ENCODE measurements around the gene TEX53. TPM values are rescaled to one million over a fixed set of nuclear protein-coding genes. Genes with fewer than 3 reads are reported as not detected.

TEX53 gene
- total and polyA plus RNA-seq, 11 donors: not detected

DNA sequence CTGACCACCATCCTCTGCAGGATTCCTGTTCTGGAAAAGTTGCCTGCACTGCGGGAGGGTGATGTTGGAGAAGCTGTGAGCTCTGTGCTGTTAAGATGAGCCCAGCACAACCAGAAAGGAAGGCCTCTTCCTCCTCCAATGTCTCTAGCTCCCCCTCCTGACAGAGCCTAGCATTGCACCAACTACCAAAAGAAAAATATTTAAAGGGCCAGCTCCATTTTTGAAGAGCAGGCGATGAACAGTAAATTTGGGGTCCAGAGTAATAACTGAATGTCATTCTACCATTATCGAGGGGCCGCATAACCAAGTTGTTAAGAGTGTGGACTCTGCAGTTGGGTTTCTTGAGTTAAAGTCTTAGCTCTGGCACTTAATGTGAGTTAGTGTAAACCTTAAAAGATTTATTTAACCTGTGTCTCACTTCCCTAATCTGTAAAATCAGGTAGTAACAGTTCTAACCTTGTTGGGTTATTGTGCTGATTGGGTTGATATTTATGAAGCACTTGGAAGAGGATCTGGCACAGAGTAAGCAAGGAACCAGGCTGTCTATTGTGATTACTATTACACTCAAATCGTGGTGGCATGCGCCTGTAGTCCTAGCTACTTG lies 3.9 kb downstream of the TEX53 start:
- Histone ChIP-seq H3K27ac (no peak overlapping the region), H3K36me3 (no peaks in the 10 kb centered on the region)

DNA sequence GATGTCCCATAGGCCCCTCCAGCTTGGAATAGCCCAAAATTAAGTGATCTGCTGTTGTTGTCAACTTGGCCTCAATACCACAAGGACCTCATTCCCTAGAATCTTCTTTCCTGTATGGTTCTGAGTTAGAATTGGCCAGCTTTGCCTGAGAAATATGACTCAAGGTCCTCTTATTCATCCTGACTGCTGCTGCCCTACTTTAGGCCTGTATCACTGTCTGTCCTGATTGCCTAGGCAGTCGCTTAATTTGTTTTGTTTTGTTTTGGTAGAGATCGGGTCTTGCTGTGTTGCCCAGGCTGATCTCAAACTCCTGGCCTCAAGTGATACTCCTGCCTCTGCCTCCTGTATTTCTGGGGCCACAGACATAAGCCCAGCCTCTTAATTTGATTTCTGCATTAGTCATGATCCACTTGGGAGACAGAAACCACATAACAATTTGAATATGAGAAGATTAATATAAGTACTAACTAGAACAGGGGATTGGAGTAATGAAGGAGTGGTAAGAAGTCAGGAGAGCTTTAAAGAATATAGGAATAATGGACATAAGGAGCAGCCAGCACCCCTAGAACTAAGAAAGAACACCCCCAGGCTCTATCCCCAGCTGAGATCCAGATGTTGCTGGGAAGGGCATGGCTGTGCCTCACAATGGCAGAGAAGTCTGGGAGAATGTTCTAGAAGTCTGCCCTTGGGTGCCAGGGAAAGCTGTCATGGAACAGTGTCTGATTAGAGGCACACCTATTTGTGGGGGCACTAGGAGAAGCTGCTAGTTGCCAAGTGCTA lies 4.6 kb downstream of the TEX53 start:
- Histone ChIP-seq H3K4me1 (peaks cover 0 to 7% (median 0%) of the 10 kb centered on the region in 12 donors), H3K36me3 (no peaks in the 10 kb centered on the region), H3K9me3 (peaks cover 0 to under 1% (median 0%) of the 10 kb centered on the region in 12 donors), H3K27me3 (no peaks in the 10 kb centered on the region), H3K4me3 (no peak overlapping the region), H3K27ac (no peak overlapping the region)
- intact Hi-C loops (cut with DNase I): loop anchor here (1.0 to 10.0 kb wide), 13 partner anchors 128 to 248 kb away; no protein-coding TSS in a partner anchor
- peak in 1 of 4 donors; percentile 27 for ATAC-seq
- DNase-seq: peak in 1 of 5 donors; percentile 1
- TF ChIP-seq, protein P1, sequence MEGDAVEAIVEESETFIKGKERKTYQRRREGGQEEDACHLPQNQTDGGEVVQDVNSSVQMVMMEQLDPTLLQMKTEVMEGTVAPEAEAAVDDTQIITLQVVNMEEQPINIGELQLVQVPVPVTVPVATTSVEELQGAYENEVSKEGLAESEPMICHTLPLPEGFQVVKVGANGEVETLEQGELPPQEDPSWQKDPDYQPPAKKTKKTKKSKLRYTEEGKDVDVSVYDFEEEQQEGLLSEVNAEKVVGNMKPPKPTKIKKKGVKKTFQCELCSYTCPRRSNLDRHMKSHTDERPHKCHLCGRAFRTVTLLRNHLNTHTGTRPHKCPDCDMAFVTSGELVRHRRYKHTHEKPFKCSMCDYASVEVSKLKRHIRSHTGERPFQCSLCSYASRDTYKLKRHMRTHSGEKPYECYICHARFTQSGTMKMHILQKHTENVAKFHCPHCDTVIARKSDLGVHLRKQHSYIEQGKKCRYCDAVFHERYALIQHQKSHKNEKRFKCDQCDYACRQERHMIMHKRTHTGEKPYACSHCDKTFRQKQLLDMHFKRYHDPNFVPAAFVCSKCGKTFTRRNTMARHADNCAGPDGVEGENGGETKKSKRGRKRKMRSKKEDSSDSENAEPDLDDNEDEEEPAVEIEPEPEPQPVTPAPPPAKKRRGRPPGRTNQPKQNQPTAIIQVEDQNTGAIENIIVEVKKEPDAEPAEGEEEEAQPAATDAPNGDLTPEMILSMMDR (IDR thresholded peaks at IDR 0.05): no peak
- no peak for TF ChIP-seq POLR2A (IDR thresholded peaks at IDR 0.05)
- 85 to 95% (median 87%) methylated on average over 2 of the region's 2 CpGs for WGBS, 4 donors

More for the DNA sequence above, 3.9 kb downstream of the TEX53 start:
- H3K4me3 ChIP-seq: no peak overlapping the region
- WGBS, 4 donors: 35 to 37% (median 36%) methylated on average over 6 of the region's 6 CpGs
- TF ChIP-seq, protein P1 (IDR thresholded peaks at IDR 0.05): peak; percentile 73 to 89 (median 86)
- no peak for TF ChIP-seq POLR2A (IDR thresholded peaks at IDR 0.05)
- no peaks in the 10 kb centered on the region for H3K9me3 ChIP-seq
- ATAC-seq (peak; percentile 47 to 80 (median 76)), DNase-seq (peak in 4 of 5 donors; percentile 46 to 67 (median 58))
- intact Hi-C loops (cut with DNase I): loop anchor here (1.0 to 10.0 kb wide), 12 partner anchors 129 to 249 kb away; no protein-coding TSS in a partner anchor
- H3K27me3 ChIP-seq: no peaks in the 10 kb centered on the region
- peaks cover 0 to 7% (median 0%) of the 10 kb centered on the region in 12 donors for H3K4me1 ChIP-seq

DNA sequence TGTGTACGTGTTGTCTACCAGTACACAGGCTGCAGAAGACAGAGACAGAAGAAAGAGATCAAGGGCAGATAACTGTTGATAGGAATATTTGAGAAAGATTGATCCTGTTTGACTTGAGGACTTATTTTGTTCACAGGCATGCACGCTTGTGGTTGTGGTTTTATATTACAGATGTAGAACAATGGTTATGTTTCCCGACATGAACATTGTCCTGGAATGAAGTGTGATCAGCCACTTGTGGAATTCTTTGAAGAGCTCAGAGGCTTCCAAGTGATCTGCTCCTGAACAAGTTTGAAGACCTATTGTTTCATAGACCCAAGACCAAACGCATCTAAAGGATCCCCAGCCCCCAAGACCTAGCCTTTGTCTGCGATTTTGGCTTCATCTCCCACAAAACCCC lies 13.7 kb downstream of the TEX53 start:
- Histone ChIP-seq H3K4me1 (peaks cover 0 to 10% (median 0%) of the 10 kb centered on the region in 12 donors), H3K27ac (no peak overlapping the region), H3K9me3 (peaks cover 0 to 15% (median 0%) of the 10 kb centered on the region in 12 donors), H3K36me3 (peaks cover 0 to 63% (median 39%) of the 10 kb centered on the region in 9 donors), H3K27me3 (no peaks in the 10 kb centered on the region), H3K4me3 (no peak overlapping the region)
- intact Hi-C loops (cut with DNase I): no loop called here
- TF ChIP-seq POLR2A (IDR thresholded peaks at IDR 0.05): no peak
- TF ChIP-seq, protein P1 (IDR thresholded peaks at IDR 0.05): no peak
- 87 to 97% (median 92%) methylated on average over 5 of the region's 5 CpGs for WGBS, 4 donors
- DNase-seq (no peak), ATAC-seq (no peak)

DNA sequence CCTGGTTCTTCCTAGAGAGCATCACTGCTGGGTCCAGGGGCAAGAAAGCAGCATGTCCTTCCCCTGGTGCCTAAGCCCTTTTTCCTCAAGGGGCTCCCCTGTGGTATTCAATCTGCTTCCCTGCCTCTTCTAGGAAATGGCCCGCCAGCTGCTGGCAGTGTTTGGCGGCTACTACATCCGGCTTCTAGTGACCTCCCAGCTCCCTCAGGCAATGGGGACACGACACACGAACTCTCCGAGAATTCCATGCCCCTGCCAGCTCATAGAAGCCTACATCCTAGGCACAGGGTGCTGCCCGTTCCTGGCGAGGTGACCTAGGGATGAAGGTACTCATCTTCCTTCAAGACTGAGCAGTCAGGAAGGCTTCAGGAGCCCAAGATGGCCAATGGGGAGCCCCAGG lies 14.6 kb downstream of the TEX53 start:
- intact Hi-C loops (cut with DNase I): no loop called here
- H3K27me3 ChIP-seq: no peaks in the 10 kb centered on the region
- H3K4me1 ChIP-seq: peaks cover 0 to 10% (median 0%) of the 10 kb centered on the region in 12 donors
- 80 to 89% (median 87%) methylated on average over 8 of the region's 8 CpGs for WGBS, 4 donors
- ATAC-seq: no peak
- no peak overlapping the region for H3K27ac ChIP-seq
- H3K4me3 ChIP-seq: no peak overlapping the region
- no peak for DNase-seq
- peaks cover 0 to 15% (median 0%) of the 10 kb centered on the region in 12 donors for H3K9me3 ChIP-seq
- TF ChIP-seq, protein P1 (IDR thresholded peaks at IDR 0.05): no peak
- TF ChIP-seq POLR2A (IDR thresholded peaks at IDR 0.05): no peak
- peaks cover 0 to 72% (median 48%) of the 10 kb centered on the region in 9 donors for H3K36me3 ChIP-seq
